GM18951 (cell line): Measurements from ENCODE around the gene MARCHF3.
"Not testable (repeated sequence)": the region's sequence is repeated elsewhere in the genome, so short reads cannot be mapped to it uniquely, and the experiment has no call there.

Experiments used
- POLR2A ChIP-seq: IDR thresholded peaks from 4 replicates; pipeline ENCODE4 v1.6.1; 2011; ENCODE audit warnings: mild to moderate bottlenecking; ENCODE audit not compliant: insufficient read length, insufficient read depth; ENCODE audit errors: extremely low read depth
- in situ Hi-C: fragments of 300-500 bp; cut with MboI; formaldehyde crosslinking; loops from one replicate; pipeline ENCODE4 v1.12.0; 2022; ENCODE audit warnings: low sequenced_read_pairs, mixed read lengths, inconsistent platforms; ENCODE audit not compliant: unreplicated experiment

Gene MARCHF3

GRCh38 chr5:126848253-126848652 is 182.1 kb downstream of the MARCHF3 start:
- in situ Hi-C loops = no loop called here
- TF ChIP-seq POLR2A = no peak

- TF ChIP-seq POLR2A = no peak
- in situ Hi-C loops = no loop called here
These were observed 182.5 kb downstream of the MARCHF3 start for GRCh38 chr5:126847826-126848251.

- in situ Hi-C loops = no loop called here
- TF ChIP-seq POLR2A = no peak
These were observed 182.9 kb downstream of the MARCHF3 start for GRCh38 chr5:126847456-126847820.

DNA sequence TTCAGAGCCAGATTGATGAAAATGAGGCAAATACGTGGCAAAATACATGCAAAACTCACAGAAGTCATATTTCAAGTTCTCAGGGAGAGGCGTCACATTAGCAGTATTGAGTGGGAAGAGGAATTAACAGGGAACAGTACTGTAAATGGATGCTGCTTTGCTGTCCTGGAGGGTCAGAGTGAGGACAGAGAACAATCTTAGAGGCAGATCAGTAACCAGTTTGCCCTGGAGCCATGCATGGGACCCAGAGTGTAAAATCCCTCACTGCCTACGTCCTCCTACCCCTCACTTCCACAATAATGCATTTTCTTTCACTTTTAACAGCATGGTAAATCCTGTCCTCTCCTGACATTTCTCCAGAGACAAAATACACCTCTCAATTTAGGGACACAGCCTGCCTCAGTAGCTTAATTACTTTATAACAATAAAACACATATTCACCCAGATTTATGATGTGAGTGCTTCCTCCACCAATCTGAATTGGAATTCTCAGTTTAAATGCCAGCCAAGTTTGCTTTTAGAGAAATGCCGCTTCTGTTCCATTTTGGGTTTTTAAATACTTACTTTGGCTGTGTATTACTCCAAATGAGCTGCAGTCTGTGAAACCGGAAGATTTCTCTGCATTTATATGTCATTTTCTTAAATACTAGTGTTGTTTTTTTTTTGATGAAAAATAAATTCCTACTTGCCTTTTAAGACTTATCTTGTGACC is 183.5 kb downstream of the MARCHF3 start:
- in situ Hi-C loops = no loop called here

GRCh38 chr5:126846344-126846743 is 184.0 kb downstream of the MARCHF3 start:
- TF ChIP-seq POLR2A = no peak
- in situ Hi-C loops = no loop called here

More for the DNA sequence above, 183.5 kb downstream of the MARCHF3 start:
- no peak for TF ChIP-seq POLR2A

- in situ Hi-C loops = not testable (repeated sequence)
These were observed 184.8 kb downstream of the MARCHF3 start for GRCh38 chr5:126845470-126846070.

DNA sequence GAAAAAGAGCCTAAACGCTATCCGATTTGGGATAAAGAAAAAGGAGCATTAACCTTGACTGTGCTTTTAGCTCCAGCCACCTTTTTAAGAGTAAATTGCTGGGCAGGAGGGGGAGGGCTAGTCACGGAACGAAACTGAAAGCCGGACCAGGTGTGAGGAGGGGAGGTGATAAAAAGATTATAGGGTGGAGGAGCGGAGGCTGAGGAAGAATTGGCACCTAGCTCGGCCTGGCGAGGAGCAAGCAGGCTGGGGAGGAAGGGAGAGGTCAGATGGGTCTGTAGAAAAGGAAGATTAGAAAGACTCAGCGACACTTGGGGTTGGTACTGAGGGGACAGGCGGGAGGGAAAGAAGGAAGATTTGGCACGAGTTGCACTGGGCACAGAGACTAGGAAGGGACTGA is 187.0 kb downstream of the MARCHF3 start:
- in situ Hi-C loops = not testable (repeated sequence)

DNA sequence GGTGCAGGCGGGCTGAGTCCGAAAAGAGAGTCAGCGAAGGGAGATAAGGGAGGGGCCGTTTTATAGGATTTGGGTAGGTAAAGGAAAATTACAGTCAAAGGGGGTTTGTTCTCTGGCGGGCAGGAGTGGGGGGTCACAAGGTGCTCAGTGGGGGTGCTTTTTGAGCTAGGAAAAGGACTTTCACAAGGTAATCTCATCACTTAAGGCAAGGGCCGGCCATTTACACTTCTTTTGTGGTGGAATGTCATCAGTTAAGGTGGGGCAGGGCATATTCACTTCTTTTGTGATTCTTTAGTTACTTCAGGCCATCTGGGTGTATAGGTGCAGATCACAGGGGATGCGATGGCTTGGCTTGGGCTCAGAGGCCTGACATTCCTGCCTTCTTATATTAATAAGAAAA is 191.0 kb downstream of the MARCHF3 start:
- in situ Hi-C loops = not testable (repeated sequence)

GRCh38 chr5:126837906-126838539 is 192.3 kb downstream of the MARCHF3 start:
- in situ Hi-C loops = no loop called here

GRCh38 chr5:126837242-126837641 is 193.1 kb downstream of the MARCHF3 start:
- in situ Hi-C loops = no loop called here
- TF ChIP-seq POLR2A = no peak

More at GRCh38 chr5:126837906-126838539, 192.3 kb downstream of the MARCHF3 start:
- no peak for TF ChIP-seq POLR2A

DNA sequence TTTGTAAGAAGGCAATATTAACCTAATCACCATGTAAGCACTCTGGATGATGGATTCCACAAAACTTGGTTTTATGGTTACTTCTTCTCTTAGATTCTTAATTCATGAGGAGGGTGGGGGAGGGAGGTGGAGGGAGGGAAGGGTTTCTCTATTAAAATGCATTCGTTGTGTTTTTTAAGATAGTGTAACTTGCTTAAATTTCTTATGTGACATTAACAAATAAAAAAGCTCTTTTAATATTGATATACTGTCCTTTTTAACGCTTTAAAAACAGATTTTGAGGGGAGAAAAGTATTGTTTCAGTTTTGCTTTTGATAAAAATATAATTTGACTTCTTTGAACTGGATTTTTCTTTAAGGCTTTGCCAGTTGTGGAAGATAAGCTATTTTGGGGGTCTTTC is 193.6 kb downstream of the MARCHF3 start:
- in situ Hi-C loops = no loop called here
- no peak for TF ChIP-seq POLR2A

DNA sequence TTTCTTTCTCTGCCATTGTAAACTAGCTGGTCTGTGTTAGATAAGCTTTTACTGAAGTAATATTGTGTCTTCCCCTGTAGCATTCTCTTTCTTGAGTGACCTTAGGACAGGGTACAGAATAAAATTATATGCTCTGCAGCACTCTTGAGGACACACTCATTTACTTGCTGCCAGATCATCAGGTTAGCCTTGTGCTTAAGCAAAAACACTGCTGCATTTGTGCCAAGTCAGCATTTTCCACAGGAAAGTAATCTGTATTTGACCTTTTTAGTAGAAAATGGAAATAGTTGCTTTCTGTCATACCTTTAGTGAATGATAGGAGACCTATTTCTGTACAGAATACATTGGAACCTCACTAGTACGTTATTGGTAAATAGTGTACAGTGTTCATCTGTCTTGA is 199.2 kb downstream of the MARCHF3 start:
- TF ChIP-seq POLR2A = no peak
- in situ Hi-C loops = no loop called here

DNA sequence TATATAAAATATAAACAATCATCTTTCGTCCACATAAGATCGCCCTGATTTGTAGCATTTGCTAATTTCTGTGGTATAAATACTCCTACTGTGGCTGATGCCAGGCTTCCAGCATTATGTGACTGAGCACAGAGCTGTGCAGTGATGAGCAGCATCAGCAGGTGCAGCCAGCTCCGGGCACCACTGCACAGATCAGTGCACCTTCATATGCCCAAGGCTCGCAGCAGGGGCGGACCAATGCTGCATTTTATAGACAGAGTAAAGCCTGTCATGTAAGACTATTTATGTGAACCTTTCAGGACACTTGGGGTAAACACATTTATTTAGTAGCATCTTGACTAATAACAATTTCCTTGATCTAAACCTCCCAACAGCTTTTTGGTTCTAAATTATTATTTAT is 200.3 kb downstream of the MARCHF3 start:
- TF ChIP-seq POLR2A = no peak

GRCh38 chr5:126829098-126829497 is 201.3 kb downstream of the MARCHF3 start:
- no peak for TF ChIP-seq POLR2A
- in situ Hi-C loops = no loop called here

More for the DNA sequence above, 200.3 kb downstream of the MARCHF3 start:
- in situ Hi-C loops = no loop called here
